HG03432 (cell line): ENCODE results near the gene ANO7.

Source experiments
- ATAC-seq: cut with Tn5 transposase; IDR thresholded peaks from one replicate; pipeline ENCODE4 v1.9.1; 2021; ENCODE audit warnings: mild to moderate bottlenecking, moderate library complexity; ENCODE audit not compliant: unreplicated experiment

Gene ANO7

DNA sequence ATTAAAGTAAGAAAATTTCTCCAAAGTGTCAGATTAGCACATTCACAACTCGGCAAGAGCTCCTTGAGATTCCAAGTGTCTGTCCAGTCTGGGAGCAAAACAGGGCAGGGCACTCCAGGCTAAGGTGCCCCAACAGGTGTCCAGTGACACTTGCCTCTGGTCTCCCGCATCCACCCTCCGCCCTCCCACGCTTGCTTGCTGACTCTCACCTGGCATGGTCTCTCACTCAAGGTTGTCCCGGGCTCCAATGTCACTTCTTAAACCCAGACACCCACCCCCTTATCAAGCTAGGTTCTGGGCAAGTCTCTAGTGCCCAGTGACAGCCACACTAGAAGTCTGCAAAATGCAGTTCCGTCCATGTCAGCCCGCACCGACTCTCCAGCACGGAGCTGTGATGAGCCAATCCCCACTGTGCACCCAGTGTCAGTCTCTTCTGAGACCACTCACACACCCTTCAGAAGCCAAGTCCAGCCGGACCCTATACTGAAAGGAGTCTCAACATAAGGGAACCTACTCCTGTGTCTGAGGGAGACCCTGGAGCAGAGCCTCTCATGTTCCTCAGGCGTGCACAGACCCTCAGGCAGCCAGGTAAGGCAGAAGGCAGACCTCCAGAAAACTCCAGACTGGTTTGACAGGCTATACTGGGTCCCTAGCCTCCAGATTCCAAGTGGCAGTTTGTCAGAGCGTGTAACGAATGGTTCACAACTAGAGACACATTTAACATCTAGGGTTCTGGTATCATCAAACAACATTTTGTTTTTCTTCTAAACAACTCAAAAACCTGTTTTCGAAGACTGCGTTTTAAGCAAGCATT is 81.4 kb downstream of the ANO7 start:
- no peak for ATAC-seq

DNA sequence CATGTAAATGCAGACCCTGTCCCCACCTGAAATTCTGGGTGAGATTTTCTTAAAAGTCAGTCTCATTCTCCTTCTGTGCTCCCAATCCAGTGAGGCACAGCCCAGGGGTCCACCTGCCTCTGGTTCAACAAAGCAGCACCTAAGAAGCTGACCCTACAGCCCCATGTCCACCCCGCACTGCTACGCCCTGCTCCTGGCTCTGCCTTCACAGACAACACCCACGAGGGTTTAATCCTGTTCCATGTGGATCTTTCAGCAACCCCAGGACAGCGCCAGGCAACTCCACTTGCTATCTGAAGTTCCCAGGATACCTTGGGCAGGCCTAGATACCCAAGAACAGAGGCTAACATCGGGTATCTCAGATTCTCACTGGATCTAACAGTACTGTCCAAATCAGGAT is 82.1 kb downstream of the ANO7 start:
- no peak for ATAC-seq

DNA sequence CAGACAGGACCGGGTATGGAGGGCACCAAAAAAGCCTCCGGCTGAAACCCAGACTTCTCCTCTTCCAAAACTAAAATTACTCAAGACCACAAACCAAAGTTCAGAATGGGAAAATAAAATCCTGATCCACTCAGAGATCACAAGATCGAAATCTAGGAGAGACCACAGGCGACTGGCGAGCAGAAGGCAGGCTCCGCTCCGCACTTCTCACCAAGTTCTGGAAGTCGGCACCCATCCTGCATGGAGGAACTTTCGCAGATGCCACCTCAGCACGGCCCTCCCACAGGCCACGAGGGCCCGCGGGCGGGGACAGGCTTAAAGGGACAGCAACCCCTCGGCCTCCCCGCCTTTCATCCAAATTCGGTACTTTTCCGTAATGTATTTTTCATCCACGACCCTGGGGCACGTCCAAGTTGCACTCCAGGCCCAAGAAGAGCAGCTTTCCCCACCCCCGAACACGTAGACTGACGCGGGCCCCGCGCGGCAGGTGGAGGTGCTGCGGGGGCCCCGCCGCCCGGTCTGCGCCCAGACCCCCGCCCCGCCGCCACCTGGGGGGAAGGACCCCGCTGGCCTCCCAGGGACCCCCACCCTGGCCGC is 83.3 kb downstream of the ANO7 start:
- ATAC-seq: peak; percentile 60

DNA sequence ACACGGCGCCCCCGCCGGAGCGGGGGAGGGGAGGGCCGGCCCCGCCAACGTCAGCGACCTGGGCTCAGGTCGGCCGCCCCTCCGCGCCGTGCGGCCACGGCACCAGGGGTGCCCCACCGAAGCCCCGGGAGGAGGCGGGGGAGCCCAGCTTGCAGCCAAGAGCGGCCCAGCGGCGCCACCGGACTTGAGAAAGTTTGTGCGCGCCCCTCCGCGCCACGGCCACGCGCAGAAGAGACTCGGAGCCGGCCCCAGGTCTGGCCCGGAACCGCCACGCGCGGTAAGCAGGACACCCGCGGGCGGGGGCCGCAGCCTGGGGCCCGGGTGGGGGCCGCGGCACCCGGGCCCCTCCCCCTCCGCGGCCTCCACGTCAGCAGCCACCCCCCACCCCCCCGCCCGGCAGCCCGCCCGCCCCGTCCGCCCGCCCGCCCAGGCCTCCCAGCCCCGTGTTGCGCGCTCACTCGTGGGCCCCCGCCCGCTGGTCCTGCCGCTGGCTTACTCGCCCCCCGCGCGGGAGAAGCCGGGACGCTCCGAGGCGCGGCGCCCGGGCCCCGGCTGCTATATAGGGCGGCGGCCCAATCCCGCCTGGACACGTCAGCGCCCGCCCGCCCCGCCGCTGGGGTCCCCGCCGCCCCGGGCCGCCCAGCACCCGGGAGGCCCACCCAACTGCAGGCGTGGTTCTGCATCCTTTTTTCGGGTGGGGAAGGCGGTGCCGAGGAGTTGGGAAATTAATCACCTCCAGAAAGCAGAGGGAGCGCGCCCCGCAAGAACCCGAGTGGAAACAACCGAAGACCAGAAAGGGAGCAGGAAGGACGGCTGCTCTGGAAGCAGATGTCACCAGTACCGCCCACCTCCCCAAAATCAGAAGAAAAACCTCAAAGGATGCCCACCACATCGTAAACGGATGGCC is 84.1 kb downstream of the ANO7 start:
- ATAC-seq: peak; percentile 60

DNA sequence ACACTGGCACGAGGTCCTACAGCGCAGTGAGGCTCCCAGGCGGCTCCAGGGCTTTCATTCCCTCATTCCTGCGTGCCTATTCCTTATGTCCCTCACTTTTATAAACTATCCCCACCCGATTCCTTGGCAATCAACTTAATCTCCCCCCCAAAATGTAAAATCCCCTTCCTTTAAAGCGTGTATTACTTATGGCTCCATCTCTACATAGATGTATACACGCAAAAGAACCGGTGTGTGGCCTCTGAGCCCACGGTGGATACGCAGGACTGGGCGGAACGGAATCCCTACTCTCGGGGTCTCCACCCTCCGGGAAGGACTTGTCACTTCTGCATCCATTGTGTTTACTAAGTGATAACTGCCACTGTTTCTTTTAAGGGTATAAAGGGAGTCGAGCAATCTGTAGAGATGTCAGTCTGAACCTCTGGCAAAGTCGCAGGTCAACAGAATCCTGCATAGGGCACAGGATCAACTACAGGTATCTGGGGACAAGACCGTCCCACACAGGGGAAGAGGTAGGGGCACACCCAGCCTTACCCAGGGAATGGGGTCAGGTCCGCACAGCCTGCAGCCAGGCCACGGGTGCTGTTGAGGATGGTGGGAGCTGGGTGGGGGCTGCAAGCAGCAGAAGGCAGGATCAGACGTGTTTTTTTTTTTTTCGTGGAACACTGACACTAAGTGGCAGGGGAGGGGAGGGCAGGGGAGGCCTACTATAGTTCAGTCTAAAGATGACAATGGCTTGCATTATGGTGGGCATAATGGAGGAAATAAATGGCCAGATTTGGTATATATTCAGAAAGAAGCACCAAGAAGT is 84.9 kb downstream of the ANO7 start:
- no peak for ATAC-seq

DNA sequence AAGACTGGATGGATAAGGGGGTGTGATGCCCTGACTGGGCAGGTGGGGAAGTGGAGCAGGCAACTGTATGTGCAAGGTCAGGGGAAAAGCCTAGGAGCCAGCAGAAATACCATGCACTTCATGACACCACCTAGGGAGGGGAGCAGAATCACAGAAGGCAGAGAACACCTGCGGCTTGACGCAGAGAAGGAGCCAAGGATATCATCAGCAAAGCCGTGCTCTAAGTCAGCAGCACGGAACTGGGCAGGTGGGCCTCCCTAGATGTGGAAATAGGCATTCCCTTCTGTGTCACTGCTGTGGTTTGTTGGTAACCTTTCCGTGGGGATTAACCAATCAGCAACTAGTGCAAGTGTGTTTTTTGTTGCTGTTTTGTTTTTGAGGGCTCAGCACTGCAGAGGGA is 85.7 kb downstream of the ANO7 start:
- ATAC-seq: no peak
